HK-2 (cell line): ENCODE results near the gene EIF3D.
"Not testable (repeated sequence)": the region's sequence is repeated elsewhere in the genome, so short reads cannot be mapped to it uniquely, and the experiment has no call there.

Experiments used
- DNase-seq: peaks from one replicate; pipeline ENCODE4 v3.0.0-alpha.2; 2018; ENCODE audit not compliant: unreplicated experiment

EIF3D gene

GRCh38 chr22:36549033-36549432, 20.1 kb upstream of the EIF3D start:
- DNase-seq: no peak

- DNase-seq: no peak
Observed at GRCh38 chr22:36548606-36549005, 19.6 kb upstream of the EIF3D start.

- DNase-seq: peak; percentile 66
Observed at GRCh38 chr22:36546932-36547331, 18.0 kb upstream of the EIF3D start.

- peak; percentile 45 for DNase-seq
Observed at GRCh38 chr22:36546092-36546804, 17.3 kb upstream of the EIF3D start.

- DNase-seq: no peak
Observed at GRCh38 chr22:36544107-36544620, 15.2 kb upstream of the EIF3D start.

GRCh38 chr22:36541831-36542411, 13.0 kb upstream of the EIF3D start:
- peak; percentile 83 for DNase-seq

GRCh38 chr22:36540867-36541642, 12.1 kb upstream of the EIF3D start:
- DNase-seq: peak; percentile 74

GRCh38 chr22:36538529-36538928, 9.6 kb upstream of the EIF3D start:
- DNase-seq: no peak

GRCh38 chr22:36536717-36537116, 7.8 kb upstream of the EIF3D start:
- no peak for DNase-seq

GRCh38 chr22:36533320-36533719, 4.4 kb upstream of the EIF3D start:
- DNase-seq: not testable (repeated sequence)

- DNase-seq: no peak
Observed at GRCh38 chr22:36532466-36532865, 3.5 kb upstream of the EIF3D start.

- DNase-seq: no peak
Observed at GRCh38 chr22:36528341-36528740, 625 bp downstream of the EIF3D start.

GRCh38 chr22:36522662-36523061, 6.3 kb downstream of the EIF3D start:
- DNase-seq: no peak

GRCh38 chr22:36520423-36520822, 8.5 kb downstream of the EIF3D start:
- no peak for DNase-seq

- DNase-seq: not testable (repeated sequence)
Observed at GRCh38 chr22:36519906-36520305, 9.1 kb downstream of the EIF3D start.

GRCh38 chr22:36514766-36515165, 14.2 kb downstream of the EIF3D start:
- DNase-seq: no peak

- DNase-seq: no peak
Observed at GRCh38 chr22:36512991-36513390, 16.0 kb downstream of the EIF3D start.

- DNase-seq: no peak
Observed at GRCh38 chr22:36512333-36512732, 16.6 kb downstream of the EIF3D start.

- DNase-seq: no peak
Observed at GRCh38 chr22:36510966-36511881, 17.7 kb downstream of the EIF3D start.

- no peak for DNase-seq
Observed at GRCh38 chr22:36510384-36510783, 18.6 kb downstream of the EIF3D start.

GRCh38 chr22:36507518-36508010, 21.4 kb downstream of the EIF3D start:
- DNase-seq: no peak
